ENCODE results near the gene PRAC2.
A peak's percentile ranks its signal among the peaks of the same experiment; 100 is the strongest.

Gene PRAC2

DNA sequence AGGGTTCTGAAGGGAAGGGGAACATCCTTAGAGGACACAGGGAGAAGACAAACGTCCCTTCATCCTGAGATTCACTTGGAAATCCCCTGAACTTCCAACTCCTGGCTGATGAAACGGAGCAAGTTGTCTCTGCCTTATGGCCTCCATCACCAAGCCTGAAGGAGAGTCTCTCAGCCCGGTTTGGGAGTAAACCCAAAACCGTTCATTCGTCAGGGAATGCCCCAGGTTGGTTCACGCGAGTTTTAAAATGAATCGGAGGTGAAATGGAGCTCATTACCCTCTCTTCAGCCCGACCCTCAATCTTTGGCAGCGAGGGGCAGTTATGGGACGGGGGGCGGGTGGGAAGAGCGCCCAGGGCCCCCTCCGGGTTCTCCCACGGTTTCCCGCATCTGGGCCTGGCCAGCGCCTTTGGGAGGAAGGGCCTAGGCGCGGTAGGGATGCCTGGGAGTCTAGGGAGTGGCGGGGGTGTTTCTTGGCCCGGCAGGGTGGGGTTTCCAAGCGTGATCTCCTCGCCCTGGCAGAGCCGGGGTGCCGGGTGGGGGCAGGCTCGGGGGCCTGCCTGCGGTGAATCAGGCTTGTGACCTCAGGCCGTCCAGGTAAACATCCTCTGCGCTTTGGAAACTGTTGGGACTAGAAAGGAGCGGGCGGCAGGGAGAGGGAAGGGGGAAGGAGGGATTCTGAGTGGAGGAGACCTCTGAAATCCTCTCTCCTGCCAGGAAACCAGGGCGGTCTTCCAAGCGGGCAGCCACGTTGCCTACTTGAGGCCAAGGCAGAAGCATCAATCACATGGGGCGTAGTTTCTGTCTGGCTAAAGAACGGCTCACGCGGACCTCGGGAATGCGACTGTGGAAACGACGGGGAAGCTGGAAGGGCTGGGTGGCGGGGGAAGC is 29.7 kb downstream of the PRAC2 start:
- no peak for FAIRE-seq
- no peak for DNase-seq (ENCODE audit: insufficient read length, low spot score)
- TF ChIP-seq SPI1 (IDR thresholded peaks at IDR 0.05; ENCODE audit: low read depth, low read length) (no peak), TAF1 (IDR thresholded peaks at IDR 0.05; ENCODE audit: low read depth, low read length) (no peak), POU2F2 (IDR thresholded peaks at IDR 0.05; ENCODE audit: low read depth, low read length) (no peak), POLR2A (IDR thresholded peaks at IDR 0.05; ENCODE audit: low read depth, low read length) (no peak), POLR2AphosphoS5 (IDR thresholded peaks at IDR 0.05; ENCODE audit: low read depth, low read length) (no peak), PAX5 (IDR thresholded peaks at IDR 0.05; ENCODE audit: insufficient read depth, low read length, severe bottlenecking) (no peak)

DNA sequence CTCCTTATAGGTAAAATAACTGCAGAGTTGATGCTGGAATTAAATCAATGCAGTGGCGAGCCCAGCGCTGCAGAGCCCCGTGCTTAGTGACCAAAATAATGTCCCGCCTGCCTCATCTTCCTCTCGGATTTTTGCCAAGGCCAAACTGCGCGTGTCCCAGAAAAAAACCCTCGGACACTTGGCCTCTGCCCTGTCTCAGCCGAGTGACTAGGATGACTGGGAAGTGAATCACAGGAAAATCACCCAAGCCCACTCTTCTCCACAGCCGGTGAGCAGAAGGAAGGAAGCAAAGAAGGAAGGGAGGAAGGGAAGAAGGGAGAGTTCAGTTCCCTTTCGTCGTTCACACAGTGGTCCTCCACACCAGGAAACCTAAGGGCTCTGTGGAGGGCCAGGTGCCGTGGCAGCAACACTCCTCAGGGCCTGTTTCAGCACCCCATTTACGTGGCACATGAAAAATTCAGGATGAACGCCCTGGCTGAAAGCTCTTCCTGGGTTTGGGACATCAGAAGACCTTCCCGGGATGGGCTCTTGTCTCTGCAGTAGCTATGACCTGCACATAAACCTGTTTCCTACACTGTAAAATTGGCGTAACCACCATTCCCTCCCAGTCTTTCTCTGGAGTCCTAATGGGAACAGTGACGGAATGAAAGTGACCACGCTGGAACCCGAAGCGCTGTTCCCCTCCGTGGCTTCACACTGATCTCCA is 31.0 kb downstream of the PRAC2 start:
- no peak for FAIRE-seq
- no peak for DNase-seq (ENCODE audit: insufficient read length, low spot score)

DNA sequence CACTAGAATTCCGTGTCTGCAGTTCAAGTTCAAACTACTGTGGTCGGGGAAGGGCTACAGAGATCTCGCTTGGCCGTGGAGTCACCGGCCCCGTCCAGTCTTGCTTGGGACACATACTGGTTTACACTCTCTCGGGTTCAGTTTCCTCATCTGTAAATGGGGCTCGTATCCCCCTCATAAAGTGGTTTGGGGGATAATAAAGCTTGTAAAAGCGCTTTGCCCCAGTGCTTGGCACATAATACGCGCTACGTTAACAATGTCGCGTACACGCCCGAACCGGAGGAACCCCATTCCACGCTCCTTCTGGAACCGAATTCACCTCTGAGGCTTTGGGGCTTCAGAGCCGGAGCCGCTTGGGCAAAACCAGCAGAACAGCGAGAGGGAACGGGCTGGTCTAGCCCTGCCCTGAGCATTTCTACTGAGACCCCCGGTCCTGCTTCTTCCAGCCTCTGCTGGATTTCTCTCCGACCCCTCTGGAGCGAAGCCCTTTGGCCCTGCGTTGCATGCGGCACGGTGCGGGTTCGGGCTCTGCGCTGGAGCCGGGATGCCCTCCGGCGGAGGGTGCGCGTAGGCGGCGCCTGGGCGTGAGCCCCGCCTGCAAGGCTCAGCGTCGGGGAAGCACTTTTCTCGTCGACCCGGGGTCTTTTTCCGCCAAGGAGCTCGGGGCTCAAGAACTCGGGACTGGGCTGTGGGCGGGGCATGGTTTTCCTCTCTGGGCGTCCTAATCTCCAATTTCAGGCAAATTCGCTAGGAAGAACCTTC is 31.7 kb downstream of the PRAC2 start:
- TF ChIP-seq POU2F2 (IDR thresholded peaks at IDR 0.05; ENCODE audit: low read depth, low read length) (no peak), PAX5 (IDR thresholded peaks at IDR 0.05; ENCODE audit: insufficient read depth, low read length, severe bottlenecking) (no peak), TAF1 (IDR thresholded peaks at IDR 0.05; ENCODE audit: low read depth, low read length) (no peak), POLR2AphosphoS5 (IDR thresholded peaks at IDR 0.05; ENCODE audit: low read depth, low read length) (no peak), POLR2A (IDR thresholded peaks at IDR 0.05; ENCODE audit: low read depth, low read length) (no peak), SPI1 (IDR thresholded peaks at IDR 0.05; ENCODE audit: low read depth, low read length) (no peak)
- no peak for DNase-seq (ENCODE audit: insufficient read length, low spot score)
- no peak for FAIRE-seq

More for the DNA sequence above, 31.0 kb downstream of the PRAC2 start:
- TF ChIP-seq SPI1 (IDR thresholded peaks at IDR 0.05; ENCODE audit: low read depth, low read length) (no peak), POLR2AphosphoS5 (IDR thresholded peaks at IDR 0.05; ENCODE audit: low read depth, low read length) (no peak), TAF1 (IDR thresholded peaks at IDR 0.05; ENCODE audit: low read depth, low read length) (no peak), PAX5 (IDR thresholded peaks at IDR 0.05; ENCODE audit: insufficient read depth, low read length, severe bottlenecking) (no peak), POU2F2 (IDR thresholded peaks at IDR 0.05; ENCODE audit: low read depth, low read length) (no peak), POLR2A (IDR thresholded peaks at IDR 0.05; ENCODE audit: low read depth, low read length) (no peak)

DNA sequence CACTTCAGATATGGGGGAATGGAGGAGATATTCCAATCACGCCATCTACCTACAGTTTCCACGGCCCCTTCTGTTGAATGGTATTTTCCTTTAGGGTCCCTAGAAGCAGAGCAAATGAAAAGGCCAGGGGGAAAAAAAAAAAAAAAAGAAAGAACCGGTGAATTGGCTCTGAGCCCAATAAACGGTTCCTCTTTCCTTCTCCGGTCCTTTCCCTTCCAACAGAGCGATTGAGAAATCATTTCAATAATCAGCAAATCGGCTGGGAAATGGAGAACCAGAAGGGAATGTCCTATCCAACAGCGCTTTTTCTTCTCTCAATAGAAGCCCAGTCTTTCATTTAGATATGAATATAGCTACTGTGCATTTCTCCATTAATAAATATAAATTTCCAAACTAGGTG is 32.4 kb downstream of the PRAC2 start:
- DNase-seq (ENCODE audit: insufficient read length, low spot score) (no peak), FAIRE-seq (no peak)
- no peak for TF ChIP-seq POU2F2 (IDR thresholded peaks at IDR 0.05; ENCODE audit: low read depth, low read length)
- TF ChIP-seq SPI1 (IDR thresholded peaks at IDR 0.05; ENCODE audit: low read depth, low read length), result no peak
- TF ChIP-seq POLR2AphosphoS5 (IDR thresholded peaks at IDR 0.05; ENCODE audit: low read depth, low read length), result no peak
- no peak for TF ChIP-seq POLR2A (IDR thresholded peaks at IDR 0.05; ENCODE audit: low read depth, low read length)
- TF ChIP-seq PAX5 (IDR thresholded peaks at IDR 0.05; ENCODE audit: insufficient read depth, low read length, severe bottlenecking), result no peak
- TF ChIP-seq TAF1 (IDR thresholded peaks at IDR 0.05; ENCODE audit: low read depth, low read length), result no peak

DNA sequence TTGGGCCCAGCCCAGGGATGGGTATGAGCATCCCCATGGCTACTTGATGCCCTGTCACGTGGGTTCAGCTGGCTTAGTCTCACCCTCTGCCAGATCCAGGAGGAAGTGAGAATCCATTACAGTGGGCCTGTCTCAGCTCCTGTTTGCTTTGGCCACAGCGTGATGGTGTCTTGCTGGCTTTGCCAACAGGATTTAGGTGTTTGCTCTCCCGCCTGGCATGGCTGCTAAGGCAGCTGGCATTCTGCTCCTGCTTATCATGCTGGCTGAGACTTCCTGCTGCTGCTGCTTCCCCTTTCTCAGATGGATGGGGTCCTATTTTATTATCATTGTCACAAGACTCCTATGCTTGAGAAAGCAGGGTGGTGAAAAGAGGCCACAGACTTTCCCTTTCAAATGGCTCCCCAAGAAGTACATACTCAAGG is 33.9 kb downstream of the PRAC2 start:
- FAIRE-seq, result no peak
- no peak for TF ChIP-seq POLR2AphosphoS5 (IDR thresholded peaks at IDR 0.05; ENCODE audit: low read depth, low read length)
- TF ChIP-seq PAX5 (IDR thresholded peaks at IDR 0.05; ENCODE audit: insufficient read depth, low read length, severe bottlenecking), result no peak
- TF ChIP-seq TAF1 (IDR thresholded peaks at IDR 0.05; ENCODE audit: low read depth, low read length), result no peak
- no peak for TF ChIP-seq POLR2A (IDR thresholded peaks at IDR 0.05; ENCODE audit: low read depth, low read length)
- peak; percentile 39; the same call in 1 of the 2 replicates for TF ChIP-seq SPI1 (IDR thresholded peaks at IDR 0.05; ENCODE audit: low read depth, low read length)
- TF ChIP-seq POU2F2 (IDR thresholded peaks at IDR 0.05; ENCODE audit: low read depth, low read length), result no peak
- DNase-seq (ENCODE audit: insufficient read length, low spot score), result no peak

DNA sequence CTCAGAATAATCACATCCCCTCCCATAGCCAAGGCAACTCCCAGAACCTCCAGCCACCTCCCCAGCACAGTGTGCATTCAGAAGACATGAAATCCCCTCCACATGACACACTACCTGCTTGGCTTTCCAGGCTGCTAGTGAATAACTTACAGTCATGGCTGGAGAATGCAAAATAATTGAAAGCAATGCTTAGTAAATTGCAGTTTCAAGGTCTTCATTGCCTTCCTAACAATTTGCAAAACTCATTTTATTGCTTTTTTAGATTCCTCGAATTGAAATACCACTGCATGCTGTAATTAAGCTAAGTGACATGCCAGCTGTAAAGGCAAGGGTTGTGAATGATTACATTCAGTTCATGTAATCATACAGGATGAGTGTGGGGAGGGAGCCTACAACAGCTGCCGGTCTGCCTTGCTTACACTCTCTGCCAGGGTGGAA is 34.6 kb downstream of the PRAC2 start:
- FAIRE-seq, result no peak
- no peak for DNase-seq (ENCODE audit: insufficient read length, low spot score)

DNA sequence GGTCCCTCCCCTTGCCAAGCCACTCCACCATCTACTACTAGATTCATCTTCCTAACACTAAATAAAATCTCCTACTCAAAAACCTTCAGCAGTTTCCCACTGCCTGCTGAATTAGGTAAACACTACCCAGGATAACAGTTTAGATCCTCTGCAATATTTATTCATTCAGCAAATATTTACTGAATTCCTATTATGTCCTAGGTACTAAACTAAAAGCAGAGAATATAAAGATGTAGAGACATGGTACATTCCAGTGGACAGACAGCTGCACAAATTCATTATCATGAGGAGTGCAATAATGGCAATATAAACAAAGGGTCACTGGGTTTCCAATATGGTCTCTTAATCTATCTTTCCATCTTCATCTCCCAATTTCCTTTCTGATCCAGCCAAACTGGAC is 36.3 kb downstream of the PRAC2 start:
- TF ChIP-seq POLR2A (IDR thresholded peaks at IDR 0.05; ENCODE audit: low read depth, low read length) (no peak), PAX5 (IDR thresholded peaks at IDR 0.05; ENCODE audit: insufficient read depth, low read length, severe bottlenecking) (no peak), SPI1 (IDR thresholded peaks at IDR 0.05; ENCODE audit: low read depth, low read length) (no peak), POU2F2 (IDR thresholded peaks at IDR 0.05; ENCODE audit: low read depth, low read length) (no peak), TAF1 (IDR thresholded peaks at IDR 0.05; ENCODE audit: low read depth, low read length) (no peak), POLR2AphosphoS5 (IDR thresholded peaks at IDR 0.05; ENCODE audit: low read depth, low read length) (no peak)
- DNase-seq (ENCODE audit: insufficient read length, low spot score) (no peak), FAIRE-seq (no peak)

More for the DNA sequence above, 34.6 kb downstream of the PRAC2 start:
- no peak for TF ChIP-seq POU2F2 (IDR thresholded peaks at IDR 0.05; ENCODE audit: low read depth, low read length)
- TF ChIP-seq PAX5 (IDR thresholded peaks at IDR 0.05; ENCODE audit: insufficient read depth, low read length, severe bottlenecking), result no peak
- TF ChIP-seq TAF1 (IDR thresholded peaks at IDR 0.05; ENCODE audit: low read depth, low read length), result no peak
- TF ChIP-seq POLR2A (IDR thresholded peaks at IDR 0.05; ENCODE audit: low read depth, low read length), result no peak
- no peak for TF ChIP-seq SPI1 (IDR thresholded peaks at IDR 0.05; ENCODE audit: low read depth, low read length)
- no peak for TF ChIP-seq POLR2AphosphoS5 (IDR thresholded peaks at IDR 0.05; ENCODE audit: low read depth, low read length)

DNA sequence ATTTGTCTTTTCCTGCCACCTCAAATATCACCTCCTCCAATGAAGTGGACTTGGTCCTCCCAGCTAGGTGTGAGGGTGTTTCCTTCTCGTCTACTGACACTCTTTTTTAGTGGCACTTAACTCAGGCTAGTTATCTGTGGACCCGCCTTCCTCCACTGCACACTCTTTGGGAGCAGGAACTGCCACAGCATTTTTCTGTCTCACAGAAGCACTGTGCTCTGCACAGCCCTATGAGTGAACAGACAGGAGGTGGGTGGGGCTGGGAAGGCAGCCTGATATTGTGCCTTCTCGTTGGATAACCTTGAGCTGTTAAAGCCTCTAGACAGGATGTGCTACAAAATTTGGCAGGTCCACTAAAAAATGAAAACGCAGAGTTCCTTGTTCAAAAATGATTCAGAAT is 37.4 kb downstream of the PRAC2 start:
- FAIRE-seq (no peak), DNase-seq (ENCODE audit: insufficient read length, low spot score) (no peak)
- TF ChIP-seq POLR2AphosphoS5 (IDR thresholded peaks at IDR 0.05; ENCODE audit: low read depth, low read length) (no peak), PAX5 (IDR thresholded peaks at IDR 0.05; ENCODE audit: insufficient read depth, low read length, severe bottlenecking) (no peak), TAF1 (IDR thresholded peaks at IDR 0.05; ENCODE audit: low read depth, low read length) (no peak), SPI1 (IDR thresholded peaks at IDR 0.05; ENCODE audit: low read depth, low read length) (no peak), POLR2A (IDR thresholded peaks at IDR 0.05; ENCODE audit: low read depth, low read length) (no peak)

Data from GM12891 (cell line).